Stimulated activated CD4-positive, alpha-beta T cell treated with anti-CD3 and anti-CD28 coated beads, Interleukin-1b, Interleukin-23, amount 100 ng/mL, for 24 hours (primary cell): Measurements from ENCODE around the gene THAP11.

Experiments
- DNase-seq, 4 experiments: peaks; one replicate each; pipeline ENCODE4 v3.0.0-alpha.2; 2020; ENCODE audit warnings: low read depth in 4 of 4, low spot score in 1 of 4

THAP11 gene

DNA sequence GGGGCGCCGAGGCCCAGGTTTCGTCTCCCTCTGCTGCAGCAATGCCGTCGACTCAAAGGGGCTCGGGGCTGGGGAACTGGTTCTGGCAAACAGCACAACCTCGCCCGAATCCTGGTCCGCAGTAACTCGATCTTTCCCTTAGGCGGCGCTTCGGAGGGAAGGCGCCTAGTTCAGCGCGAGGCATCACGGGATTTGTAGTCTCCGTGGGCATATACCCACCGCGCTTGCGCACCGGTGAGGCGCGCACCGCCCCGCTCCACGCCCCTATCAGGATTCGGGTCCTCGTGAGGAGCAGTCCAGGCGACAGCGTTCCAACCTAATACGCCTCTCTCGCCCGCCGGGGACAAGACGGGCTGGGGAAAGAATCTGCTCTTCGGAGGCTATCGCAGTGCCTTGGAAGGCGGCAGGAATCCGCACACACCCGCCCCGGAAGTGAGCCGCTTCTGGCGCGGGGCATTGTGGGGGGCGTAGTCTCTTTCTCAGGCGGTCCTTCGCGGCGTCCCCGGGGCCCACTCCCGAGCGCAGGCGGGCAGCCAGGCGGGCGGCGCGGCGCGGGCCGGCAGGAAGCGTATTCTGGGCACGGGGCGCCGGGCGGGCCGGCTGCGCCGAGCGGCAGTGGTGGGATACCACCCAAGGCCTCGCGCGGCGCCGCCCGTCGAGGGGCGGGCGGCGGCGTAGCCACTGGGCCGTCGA is at the start of gene THAP11:
Gene THAP11 (plus strand): TSS at position 505 of the 693 bp plus-strand sequence. CDS start 235 bp downstream, outside the sequence.
- peak; percentile 86 to 93 (median 91) for DNase-seq

DNA sequence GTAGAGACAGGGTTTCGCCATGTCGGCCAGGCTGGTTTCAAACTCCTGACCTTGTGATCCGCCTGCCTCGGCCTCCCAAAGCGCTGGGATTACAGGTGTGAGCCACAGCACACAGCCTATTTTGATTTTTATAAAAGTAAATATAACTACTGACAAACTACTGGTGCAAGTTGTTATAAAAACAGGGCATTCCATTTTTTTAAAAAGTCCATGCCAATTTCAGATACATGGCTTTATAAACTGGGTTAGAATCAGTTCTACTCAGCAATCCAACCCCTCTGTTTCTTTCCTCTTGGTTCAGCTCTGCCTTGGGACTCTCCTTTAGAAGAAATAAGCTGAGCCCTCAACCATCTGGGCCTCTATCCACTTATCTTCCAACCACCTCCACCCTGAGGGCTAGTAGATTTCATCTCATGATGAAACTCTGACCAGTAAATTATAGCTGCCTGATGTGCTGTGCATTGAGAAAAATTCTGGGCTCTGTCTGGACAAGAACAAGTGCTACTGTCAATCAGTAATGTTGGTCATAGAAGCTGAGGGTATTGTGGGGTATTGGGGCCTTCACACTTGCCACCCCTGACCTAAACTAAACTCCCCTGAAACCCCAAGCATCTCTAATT is 45.9 kb upstream of the THAP11 start:
- DNase-seq = no peak

DNA sequence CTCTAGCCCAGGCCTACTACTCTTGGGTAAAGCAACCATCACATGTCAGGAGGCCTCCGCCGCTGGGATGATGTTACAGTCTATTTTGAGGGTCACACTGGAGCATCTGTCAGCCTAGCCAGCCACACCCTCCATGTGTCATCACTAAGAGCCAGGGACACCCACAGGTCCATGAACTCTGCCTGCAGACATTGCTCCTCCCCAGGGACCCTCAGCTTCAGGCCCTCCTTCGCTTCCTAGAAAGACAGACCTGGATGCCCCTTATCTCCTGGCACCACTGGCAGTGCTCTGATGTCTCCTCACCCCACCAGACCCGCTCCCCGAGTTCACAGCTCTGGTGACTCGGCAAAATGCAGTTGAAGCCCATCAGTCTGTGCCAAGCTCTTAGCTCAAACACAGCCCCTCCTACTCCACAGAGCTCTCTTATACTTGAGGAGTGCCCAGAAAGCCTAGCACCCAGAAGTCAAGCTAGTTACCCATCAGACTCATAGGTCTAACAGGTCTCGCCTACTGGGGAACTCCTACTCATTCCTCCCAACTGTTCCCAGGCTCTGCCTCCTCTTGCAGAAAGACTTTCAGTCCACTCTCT is 41.7 kb upstream of the THAP11 start:
- DNase-seq = no peak

DNA sequence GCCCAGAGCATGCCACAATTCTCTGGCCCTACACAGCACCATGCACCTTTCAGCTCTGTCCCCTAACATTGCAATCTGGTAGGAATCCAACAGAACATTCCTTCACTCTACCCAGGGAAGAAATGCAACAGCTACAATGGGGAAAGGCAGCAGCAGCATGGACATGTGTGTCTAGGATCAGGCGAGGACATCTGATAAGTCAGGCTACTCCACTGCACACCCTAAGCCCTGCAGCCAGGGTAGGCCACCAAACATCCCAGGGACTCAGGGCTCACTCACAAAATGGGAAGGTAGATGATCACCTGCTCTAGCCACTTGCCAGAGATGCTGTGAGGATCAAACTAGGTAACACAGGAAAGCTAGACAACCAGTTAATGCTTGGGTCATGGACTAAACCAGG is 40.9 kb upstream of the THAP11 start:
- no peak for DNase-seq

DNA sequence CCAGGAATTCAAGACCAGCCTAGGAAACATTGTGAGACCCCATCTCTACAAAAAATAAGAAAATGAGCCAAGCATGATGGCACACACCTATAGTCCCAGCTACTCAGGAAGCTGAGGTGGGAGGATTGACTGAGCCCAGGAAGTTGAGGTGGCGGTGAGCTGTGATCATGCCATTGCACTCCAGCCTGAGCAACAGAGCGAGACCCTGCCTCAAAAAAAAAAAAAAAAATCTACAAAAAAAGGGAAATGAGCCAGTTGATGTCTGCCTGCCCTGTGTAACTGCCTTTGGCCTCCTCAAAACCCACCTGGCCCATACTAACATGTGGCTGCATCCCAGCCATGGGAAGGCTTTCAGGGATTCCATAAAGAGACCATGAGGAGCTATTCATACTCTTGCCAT is 40.2 kb upstream of the THAP11 start:
- DNase-seq = no peak

DNA sequence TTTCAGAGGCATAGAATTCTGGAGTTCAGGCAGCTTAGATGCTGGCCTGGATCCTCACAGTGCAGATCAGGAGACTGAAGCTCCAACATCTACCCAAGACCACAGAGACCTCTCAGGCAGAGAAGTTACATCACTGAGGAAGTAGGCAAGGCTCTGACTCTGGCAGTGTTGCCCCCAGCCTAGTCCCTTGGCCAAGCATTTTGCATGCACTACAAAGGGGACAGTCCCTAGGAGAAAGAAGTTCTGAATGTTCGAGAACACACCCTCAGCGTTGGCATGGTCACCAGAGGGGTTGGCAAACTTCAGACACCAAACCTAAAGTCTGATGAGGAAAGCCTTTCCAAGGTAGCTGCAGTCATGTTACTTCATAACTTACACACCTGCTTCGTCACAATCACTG is 38.2 kb upstream of the THAP11 start:
- DNase-seq = no peak

DNA sequence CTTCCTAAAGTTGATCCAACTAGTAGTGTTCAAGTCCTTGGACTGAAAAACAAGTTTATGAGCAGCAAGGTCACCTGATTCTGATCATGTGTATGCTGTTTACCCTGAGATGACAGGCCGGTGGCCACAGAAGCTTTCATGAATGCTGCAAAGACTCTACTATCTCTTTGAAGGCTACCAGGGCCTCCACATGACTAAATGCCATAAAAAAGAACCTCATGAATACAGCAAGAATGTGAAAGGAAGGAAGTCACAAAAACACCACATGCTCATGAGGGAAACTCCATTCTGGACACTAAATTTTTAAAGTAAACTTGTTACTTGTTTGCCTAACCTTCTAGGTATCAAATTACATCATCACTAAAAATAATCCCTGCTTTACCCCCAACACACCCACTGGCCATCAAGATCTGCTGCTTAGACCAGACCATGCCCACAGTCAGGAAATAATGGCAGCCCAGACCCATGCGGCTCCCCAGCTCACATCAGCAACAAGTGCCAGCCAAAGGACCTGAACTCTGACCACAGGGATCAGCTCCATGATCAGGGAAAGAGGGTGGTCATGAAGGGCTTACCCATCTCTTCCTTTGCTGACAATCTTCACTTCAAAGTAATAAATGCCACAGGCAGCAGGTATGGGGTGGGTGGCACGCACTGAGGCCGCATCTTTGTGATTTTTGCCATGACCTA is 37.1 kb upstream of the THAP11 start:
- DNase-seq = no peak

DNA sequence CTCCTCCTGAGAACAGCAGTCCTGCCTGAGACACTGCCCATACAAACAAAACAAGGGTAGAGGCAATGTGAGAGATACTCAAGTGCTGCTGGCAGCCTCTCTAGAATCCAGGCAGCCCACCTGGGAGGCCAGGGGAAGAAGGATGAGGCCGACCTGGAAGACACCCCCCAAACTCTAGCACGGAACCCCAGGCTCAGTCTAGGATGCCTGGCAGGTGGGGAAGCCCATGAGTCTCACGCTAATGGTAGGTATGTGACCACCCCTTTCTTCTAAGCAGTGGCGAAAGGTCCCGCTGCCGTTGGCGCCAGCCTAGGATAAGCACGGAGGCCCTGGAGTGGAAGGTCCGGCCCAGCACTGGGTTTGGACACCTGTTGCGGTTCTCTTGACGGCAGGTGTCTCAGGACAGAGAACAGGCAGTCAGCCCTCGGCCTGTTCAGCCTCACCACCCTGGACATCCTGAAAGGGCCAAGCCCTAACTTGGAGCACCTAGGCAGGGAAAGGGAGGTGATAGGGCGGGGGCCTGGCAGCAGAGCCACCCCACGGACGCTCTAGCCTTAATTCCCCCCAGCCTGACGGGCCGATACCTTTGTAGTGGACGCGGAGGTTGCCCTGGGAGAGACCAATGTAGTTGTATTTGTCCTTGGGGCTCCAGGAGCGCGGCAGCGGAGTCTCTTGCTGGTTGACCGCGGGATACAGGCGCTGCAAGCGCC is 36.2 kb upstream of the THAP11 start:
- no peak for DNase-seq

DNA sequence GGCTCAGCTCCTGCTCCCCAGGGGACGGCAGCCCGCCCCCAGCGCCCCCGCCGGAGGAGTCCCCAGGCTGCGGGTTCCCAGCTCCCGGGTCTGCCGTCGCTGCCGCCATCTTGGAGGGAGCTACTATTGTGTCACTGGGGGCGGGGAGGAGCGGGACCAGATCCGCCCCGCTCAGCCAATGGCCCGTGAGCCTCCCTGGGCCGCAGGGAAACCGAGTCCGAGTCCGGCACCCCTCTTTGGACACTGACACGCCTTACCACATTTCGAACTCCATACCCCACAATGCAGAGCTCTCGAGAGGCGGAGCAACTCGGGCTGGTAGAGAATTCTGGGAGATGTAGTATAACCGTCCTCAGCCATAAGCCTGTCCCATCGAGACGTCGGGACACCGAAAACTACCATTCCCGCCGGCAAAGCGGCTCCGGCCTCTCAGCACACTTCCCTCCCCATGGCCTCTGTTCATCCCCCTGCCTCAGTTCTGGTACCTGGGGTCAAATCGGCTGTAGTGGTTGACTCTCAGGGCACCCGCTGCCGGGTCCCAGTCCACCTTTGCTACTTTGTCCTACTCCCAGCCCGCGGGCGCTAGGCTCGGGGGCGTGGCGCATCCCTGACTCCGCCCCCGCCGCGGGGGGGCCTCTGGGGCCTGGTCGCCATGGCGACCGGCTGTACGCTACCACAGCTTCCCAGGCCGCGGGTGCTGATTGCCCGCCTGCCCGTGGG is 35.5 kb upstream of the THAP11 start, which contains the start of the genes RANBP10 and TSNAXIP1:
Gene RANBP10 (minus strand): TSS at position 133 of the 720 bp plus-strand sequence. CDS start 24 bp downstream, at position 109.
Gene TSNAXIP1 (plus strand): TSS at position 462 of the 720 bp plus-strand sequence. CDS start 261 bp downstream, outside the sequence.
- peak; percentile 83 to 95 (median 93) for DNase-seq

DNA sequence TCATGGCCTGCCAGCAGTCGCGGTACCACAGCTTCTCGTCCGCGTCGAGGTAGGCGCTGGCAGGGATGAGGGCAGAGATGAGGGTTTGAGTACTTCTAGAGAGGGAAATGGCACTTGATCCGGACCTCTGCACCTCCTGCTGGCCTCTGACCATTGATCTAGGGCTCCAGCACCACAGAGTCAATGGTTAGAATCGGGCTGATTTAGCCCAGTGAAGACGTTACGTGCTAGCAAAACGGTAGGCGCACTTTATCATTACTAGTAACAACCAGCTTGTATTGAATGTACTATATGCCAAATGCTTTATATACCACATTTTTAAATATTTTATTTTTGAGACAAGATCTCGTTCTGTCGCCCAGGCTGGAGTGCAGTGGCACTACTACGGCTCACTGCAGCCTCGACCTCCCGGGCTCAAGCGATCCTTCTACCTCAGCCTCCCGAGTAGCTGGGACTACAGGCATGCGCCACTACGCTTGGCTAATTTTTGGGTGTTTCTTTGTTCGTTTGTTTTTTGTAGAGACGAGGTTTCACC is 34.9 kb upstream of the THAP11 start:
- no peak for DNase-seq

DNA sequence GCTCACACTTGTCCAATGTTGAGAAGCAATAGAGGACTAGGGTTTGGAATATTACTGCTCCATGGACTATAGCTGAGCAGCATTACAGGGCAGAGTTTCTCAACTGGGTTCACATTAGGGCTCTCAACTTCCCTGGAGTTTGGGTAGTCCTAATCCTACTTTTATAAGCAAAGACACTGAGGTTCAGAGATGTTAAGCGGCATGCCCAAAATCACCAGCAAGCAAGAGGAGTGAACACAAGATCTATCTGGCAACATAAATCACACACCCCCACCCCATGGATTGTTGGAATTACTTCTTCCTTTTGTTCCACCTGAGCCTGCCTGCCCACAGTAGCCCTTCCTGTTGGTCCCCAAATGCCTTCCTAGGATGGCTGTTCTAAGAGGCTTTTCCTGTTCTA is 30.2 kb upstream of the THAP11 start:
- DNase-seq = no peak

DNA sequence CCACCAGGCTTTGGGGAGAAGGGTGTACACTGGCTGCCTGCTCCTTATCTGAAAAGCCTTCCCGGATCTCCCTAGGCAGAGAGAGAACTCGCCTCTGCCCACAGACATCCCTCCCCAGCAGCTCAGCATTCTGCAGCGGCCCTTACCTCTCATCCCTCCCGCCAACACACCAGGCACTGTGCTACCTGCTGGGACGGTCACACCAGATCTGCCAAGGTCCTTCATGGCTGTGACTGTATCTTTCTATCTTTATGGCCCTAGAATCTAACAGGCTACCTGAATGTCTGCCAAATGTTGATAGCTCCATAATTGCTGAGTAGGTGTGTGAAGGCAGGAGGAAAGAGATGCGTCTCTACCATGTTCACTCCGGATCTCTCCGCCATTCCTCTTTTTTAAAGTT is 27.6 kb upstream of the THAP11 start:
- no peak for DNase-seq

DNA sequence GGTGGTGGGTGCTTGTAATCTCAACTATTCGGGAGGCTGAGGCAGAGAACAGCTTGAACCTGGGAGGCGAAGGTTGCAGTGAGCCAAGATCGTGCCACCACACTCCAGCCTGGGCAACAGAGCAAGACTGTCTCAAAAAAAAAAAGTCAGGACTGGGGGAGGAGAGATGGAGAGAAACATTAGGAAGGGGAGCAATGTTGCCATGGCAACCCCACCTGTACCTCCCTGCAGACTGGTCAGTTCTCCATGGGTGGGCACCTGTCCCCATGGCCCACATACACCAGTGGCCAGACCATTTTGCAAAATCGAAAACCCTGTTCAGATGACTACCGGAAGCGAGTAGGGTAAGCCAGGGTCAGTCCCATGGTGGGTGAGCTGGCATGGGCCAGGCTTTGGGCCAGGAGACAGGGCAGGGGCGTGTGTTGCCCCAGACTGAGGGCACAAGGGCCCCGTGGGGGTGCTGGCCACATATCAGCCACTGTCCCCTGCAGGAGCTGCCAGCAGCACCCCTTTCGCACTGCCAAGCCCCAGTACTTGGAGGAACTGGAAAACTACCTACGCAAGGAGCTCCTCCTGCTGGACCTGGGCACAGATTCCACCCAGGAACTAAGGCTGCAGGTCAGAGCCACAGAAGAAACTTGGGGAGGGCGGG is 21.4 kb upstream of the THAP11 start:
- no peak for DNase-seq

DNA sequence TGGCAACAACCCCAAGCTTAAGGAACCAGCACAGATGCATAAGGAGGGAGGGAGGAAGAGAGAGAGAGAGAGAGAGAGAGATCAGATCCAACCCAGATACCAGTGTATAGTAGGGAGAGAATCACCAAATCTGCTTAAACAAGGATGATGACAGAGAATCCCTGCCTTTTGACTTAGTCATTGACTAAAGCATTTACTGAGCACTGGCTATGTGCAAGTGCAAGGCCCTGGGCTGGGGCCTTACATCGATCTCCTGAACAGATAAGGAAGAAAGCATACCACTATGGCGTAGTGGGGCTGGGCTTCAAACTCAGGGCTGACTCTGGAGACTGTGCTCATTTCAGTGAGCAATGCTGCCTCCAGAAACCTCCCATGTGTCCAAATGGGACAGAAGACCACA is 19.6 kb upstream of the THAP11 start:
- DNase-seq = no peak

DNA sequence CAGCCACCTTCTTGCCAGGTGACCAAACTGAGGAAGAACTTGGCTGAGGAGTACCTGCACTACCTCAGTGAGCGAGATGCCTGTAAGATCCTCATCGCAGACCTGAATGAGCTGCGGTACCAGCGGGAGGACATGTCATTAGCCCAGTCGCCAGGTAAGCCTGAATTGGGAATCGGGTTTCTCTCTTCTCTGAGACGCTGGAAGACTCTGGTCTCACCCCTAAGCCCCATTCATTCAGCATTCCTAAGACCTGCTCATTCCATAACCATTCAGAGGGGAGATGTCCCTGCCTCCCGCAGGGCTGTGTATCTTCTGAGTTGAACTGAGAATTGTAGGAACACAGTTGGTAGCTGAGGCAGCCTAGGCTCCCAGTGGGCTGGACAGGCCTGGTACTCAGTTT is 17.0 kb upstream of the THAP11 start:
- no peak for DNase-seq

DNA sequence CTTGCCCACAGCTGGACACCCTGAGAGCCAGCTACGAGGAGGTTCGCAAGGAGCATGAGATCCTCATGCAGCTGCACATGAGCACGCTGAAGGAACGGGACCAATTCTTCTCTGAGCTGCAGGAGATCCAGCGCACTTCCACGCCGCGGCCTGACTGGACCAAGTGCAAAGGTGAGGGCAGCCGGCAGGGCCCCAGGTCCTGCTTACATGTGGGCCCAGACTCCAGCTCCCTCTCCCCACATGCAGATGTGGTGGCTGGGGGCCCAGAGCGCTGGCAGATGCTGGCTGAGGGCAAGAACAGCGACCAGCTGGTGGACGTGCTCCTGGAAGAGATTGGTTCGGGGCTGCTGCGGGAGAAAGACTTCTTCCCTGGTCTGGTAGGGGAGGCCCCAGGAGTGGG is 16.2 kb upstream of the THAP11 start:
- DNase-seq = no peak

DNA sequence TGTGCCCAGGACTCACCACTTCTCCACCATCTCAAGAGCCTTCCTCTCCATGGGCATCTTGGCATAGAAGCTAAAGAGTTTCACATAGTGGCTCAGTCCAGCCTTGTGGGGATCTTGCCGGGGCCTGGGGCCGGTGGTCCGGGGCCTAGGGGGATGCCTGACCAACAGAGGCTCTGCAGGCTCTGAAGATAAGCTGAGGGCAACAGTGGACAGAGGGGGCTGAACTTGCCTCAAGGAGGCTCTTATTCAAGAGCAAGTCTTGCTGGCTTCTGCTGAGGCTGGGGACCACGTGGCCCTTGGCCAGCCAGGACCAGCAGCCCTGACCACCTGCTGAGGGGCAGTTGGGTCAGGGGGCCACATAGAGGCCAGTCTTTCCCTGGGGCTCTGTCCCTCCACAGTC is 13.5 kb upstream of the THAP11 start:
- DNase-seq = no peak

DNA sequence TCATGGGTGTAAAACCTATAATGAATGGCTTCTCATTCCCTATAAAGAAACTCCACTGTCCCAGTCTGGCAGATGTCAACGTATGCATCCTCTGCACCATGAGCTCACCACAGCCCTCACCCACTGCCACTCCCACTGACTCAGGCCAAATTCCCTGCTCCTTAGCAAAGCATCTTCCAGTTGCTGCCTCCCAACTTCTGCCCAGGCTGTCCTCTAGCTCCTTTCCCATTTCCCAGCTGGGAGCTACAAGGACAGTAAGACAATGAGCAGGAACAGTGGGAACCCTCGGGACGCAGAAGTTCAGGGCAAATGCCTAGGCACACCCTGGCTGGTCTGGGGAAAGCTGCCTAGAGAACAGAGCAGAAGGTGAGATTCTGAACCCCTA is 9.1 kb upstream of the THAP11 start:
- no peak for DNase-seq

DNA sequence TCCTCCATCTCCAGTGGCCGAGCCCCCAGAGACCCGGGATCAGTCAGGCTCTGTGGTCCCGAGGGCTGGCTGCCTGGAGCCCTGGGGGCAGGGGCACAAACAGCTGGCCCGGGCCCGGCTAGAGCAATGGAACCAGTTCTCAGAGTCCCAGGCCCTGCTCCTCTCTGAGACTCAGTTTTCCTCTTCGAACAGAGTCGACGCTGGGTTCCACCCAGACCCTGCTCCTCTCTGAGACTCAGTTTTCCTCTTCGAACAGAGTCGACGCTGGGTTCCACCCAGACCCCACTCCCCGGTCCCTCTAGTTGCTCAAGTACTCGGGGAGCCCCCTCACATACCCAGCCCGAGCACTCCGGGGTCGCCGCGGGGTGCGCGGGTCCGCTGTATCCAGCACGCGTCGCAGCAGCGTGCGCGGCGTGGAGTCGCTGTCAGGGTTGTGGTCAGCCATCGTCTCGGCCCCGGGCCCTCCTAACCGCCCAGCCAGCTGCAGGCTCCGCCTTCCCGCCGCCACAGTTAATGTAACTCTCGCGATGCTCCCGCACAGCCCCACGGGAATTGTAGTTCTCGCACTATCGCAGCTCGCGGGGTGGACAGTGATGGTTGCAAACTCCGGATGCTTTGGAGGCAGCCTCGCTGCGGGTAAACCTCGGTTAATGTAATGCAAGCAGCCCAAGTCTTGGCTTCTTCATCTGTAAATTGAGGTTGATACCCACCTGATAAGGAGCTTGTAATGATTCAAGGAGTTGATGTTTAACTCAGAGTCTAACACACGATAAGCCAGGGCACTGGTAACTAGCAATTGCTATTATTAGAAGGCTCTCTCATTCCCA is 8.5 kb upstream of the THAP11 start:
- DNase-seq = peak; percentile 83 to 88 (median 86)
